Endothelial cell of umbilical vein (primary cell): ENCODE results near the gene PELI3.

ENCODE experiments used
- CTCF ChIP-seq, 2 donors: IDR thresholded peaks; 1 replicate in 1 of 2; 2 replicates in 1 of 2; pipeline ENCODE4 v1.5.1; 2011; ENCODE audit warnings: low read length in 2 of 2, mild to moderate bottlenecking in 2 of 2, moderate library complexity in 2 of 2, control low read depth in 1 of 2, inconsistent platforms in 1 of 2, low read depth in 1 of 2; ENCODE audit not compliant: insufficient read depth in 1 of 2; ENCODE audit errors: extremely low read depth in 1 of 2
- EZH2 ChIP-seq: IDR thresholded peaks from 2 replicates; pipeline ENCODE4 v1.6.1; 2012; ENCODE audit warnings: borderline replicate concordance, low read depth, mild to moderate bottlenecking, moderate library complexity, low read length, inconsistent platforms; ENCODE audit not compliant: severe bottlenecking
- JUN ChIP-seq: IDR thresholded peaks from 2 replicates; pipeline ENCODE4 v1.6.1; 2011; ENCODE audit warnings: borderline replicate concordance, low read depth; ENCODE audit not compliant: insufficient read length, insufficient read depth
- POLR2A ChIP-seq: IDR thresholded peaks from 2 replicates; pipeline ENCODE4 v1.6.1; 2012; ENCODE audit warnings: low read depth, mild to moderate bottlenecking, control low read depth, low read length
- POLR2AphosphoS5 ChIP-seq: IDR thresholded peaks from 2 replicates; pipeline ENCODE4 v1.6.1; 2012; ENCODE audit warnings: low read depth, mild to moderate bottlenecking, control low read depth, low read length, moderate library complexity; ENCODE audit not compliant: insufficient read depth
- TF ChIP-seq, protein P1 (sequence below): IDR thresholded peaks from 2 replicates; pipeline ENCODE4 v1.6.1; 2011; ENCODE audit not compliant: insufficient read depth, insufficient read length

GRCh38 chr11:66494935-66495334, 28.2 kb downstream of the PELI3 start:
- TF ChIP-seq CTCF (IDR thresholded peaks at IDR 0.05; ENCODE audit: extremely low read depth in 1 of 2, insufficient read depth in 1 of 2, low read depth in 1 of 2, low read length in 2 of 2) = no peak
- TF ChIP-seq POLR2A = no peak
- no peak for TF ChIP-seq JUN
- no peak for TF ChIP-seq EZH2
- TF ChIP-seq, protein P1, sequence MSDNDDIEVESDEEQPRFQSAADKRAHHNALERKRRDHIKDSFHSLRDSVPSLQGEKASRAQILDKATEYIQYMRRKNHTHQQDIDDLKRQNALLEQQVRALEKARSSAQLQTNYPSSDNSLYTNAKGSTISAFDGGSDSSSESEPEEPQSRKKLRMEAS = no peak
- no peak for TF ChIP-seq POLR2AphosphoS5
